ENCODE data around the gene COL3A1.

COL3A1 gene

DNA sequence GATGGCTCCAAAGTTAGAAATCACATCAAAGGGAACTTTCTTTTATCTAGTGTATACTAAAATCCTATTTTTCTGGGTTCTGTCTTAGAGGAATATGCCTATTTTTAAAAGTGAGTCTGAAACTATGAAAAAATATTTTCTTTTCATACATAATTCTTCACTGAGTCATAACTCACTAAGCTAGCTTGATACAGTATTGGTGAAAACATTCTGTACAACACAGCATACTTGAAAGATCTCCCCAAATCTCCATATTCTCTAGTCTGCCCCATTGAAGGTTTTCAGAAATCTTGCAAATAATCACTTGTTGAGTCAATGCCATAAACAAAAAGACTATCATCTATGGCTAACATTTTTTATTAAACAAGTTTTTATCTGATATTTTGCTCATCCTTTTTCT is 44.5 kb downstream of the COL3A1 start:
- DNase-seq = no peak

- DNase-seq = no peak
Observed at GRCh38 chr2:189020179-189020578, 46.0 kb downstream of the COL3A1 start.

DNA sequence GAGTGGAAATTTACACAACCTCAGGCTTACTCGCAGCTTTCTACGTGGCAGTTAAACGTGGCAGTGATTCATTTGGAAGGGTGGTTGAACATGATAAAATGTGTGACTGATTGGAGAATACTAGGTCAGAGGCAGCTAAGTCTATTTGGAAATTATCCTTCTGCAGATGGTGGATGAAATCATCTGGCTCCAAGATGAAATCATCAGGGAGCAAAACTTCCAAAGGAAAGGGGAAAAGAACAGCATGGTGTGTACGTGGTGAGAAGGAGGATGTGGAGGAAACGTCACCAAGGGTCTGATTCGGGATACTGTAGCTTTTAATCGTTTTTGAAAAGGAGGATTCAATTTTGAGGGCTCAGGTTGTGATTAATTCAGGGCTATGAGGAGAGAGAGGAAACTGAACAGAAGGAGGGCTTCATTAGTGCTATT is 47.9 kb downstream of the COL3A1 start:
- DNase-seq = no peak

- no peak for DNase-seq
Observed at GRCh38 chr2:189022492-189022891, 48.3 kb downstream of the COL3A1 start.

DNA sequence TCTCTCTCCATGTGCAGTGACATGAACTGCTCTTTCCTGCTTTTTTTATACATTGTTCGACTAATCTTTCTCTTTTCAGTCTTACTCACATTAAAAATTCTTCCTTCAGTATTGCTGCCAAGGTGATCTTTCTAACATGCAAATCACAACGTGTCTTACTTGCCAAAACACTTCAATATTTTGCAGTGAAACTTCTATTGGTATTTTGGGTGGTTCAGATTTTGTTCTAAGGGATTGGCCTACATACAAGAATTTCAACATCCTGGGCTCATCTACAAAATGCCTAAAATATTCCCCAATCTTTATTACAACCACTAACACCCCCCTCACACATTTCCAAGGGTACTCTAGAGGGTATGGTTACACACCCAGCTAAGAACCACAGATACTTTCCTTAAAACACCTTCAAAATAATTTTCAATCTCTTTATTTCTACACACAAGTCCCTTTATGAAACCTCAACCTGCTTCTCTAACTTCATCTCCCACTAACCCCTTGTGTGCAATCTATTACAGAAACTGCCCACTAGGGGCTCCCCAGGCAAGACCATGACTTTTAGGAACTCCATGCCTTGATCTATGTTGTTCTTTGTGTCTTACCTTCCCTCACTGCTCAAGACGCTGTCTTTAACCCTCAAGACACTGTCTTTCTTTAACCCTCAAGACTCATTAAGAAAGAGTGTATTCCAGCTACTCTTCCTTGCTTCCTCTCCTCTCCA is 50.9 kb downstream of the COL3A1 start:
- DNase-seq = no peak

DNA sequence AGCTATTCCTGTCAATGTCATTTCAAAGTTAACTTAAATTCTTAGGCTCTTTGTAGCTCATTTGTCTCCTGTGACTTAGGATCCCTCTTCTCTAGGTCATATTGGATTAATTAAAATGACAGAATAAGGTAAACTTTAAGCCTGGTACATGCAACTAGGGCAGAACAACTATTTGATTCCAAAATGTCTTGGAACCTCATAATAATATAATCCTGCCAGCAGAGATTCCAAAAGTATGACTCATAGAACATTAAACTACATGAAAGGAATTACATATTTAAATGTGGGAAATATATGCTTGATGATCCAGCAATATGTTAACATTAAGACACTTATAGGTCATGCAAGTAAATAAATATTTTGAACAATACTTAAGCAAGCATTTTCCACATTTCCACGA is 63.3 kb downstream of the COL3A1 start:
- DNase-seq = no peak

- DNase-seq = no peak
Observed at GRCh38 chr2:189045836-189046235, 71.7 kb downstream of the COL3A1 start.

DNA sequence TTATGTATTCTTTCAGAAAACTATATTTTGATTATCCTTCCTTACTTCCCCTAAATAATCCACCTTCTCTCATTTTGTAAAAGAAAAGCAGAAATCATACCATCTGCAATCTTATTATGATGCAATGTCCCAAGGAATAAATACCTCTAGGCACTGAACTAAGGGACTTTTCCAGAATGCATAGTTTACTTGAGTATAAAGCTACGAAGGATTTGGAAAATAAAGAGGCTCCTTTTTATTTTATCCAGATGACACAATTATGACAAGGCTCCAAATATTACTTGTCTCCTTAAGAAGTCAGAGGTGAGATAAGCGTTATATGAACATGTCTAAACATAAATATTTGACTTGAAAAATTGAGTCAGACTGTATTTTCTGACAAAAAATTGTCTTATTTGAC is 72.1 kb downstream of the COL3A1 start:
- no peak for DNase-seq

GRCh38 chr2:189047171-189047888 is 73.2 kb downstream of the COL3A1 start:
- no peak for DNase-seq

DNA sequence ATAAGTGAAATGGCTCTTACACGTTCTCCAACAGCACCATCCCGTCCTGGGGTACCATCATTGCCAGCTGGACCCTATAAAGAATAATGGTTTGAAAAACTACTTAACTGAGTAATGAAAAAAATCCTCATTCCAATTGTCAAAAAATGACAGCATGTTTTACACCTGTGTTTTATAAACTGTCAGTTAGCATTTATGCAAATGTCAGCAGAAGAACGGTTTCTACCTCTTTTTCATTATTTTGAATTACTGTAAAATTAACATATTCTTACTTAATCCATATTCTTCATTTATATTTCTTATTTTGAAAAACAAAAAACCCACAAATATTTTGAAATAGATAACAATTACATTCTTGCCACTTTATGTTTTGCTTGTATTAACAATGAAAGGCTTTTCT is 74.0 kb downstream of the COL3A1 start:
- no peak for DNase-seq

DNA sequence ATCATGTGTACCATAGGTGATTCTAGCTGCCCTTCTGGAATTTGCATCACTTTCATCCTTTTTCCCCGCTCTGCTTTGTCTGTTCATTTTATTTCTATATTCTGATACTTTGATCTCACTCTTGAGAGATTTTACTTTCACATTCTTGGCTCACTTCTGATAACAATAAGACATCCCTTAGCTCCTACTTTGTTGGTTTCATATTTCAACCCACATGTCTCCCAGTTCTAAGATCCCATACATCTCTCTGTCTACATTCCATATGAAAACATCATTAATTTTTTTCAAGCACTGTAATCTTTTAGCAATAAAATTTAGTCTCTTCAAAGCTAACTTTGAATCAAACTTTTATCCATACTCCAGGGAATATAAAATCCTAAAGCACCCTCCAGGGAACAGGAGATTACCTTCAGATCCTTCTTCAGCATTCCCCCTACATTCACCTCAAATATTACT is 75.6 kb downstream of the COL3A1 start:
- no peak for DNase-seq

DNA sequence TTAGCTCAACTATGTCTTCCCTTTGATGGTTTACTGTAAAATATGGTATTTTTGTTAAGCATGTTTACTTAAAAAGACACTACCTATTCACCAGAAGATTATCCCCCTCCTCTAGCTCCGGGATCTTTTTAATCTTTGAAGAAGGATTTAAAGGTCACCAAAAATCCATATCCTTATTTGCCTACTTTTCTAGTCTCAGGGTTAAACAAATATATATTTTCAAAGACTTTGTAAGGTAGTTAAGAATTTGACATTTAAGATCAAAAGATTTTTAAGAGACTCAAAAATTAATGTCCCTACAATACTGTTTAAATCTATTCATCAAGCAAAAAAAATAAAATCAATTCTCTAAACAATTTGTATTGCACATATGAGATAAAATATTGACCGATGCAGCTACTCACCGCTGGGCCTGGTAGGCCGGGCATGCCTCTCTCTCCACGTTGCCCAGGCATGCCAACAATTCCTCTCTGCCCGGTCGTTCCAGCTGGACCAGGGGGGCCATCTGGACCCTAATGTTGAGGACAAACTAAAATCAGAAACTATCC is 76.1 kb downstream of the COL3A1 start:
- no peak for DNase-seq

- no peak for DNase-seq
Observed at GRCh38 chr2:189056200-189057106, 82.3 kb downstream of the COL3A1 start.

- DNase-seq = no peak
Observed at GRCh38 chr2:189057316-189057715, 83.1 kb downstream of the COL3A1 start.

- DNase-seq = no peak
Observed at GRCh38 chr2:189060096-189060642, 86.0 kb downstream of the COL3A1 start.

Data from stimulated activated CD4-positive, alpha-beta T cell treated with anti-CD3 and anti-CD28 coated beads, Interleukin-15, amount 100 ng/mL, for 24 hours (primary cell).